Raji (cell line): ENCODE results near the gene TCF7L2.

ENCODE experiments used
- POLR2A ChIP-seq: IDR thresholded peaks from 2 replicates; pipeline ENCODE4 v1.6.1; 2011; ENCODE audit warnings: low read depth, low read length, control low read depth; ENCODE audit not compliant: insufficient read depth

Gene TCF7L2

GRCh38 chr10:113126229-113127201 lies 176.5 kb downstream of the TCF7L2 start:
- TF ChIP-seq POLR2A, result no peak

DNA sequence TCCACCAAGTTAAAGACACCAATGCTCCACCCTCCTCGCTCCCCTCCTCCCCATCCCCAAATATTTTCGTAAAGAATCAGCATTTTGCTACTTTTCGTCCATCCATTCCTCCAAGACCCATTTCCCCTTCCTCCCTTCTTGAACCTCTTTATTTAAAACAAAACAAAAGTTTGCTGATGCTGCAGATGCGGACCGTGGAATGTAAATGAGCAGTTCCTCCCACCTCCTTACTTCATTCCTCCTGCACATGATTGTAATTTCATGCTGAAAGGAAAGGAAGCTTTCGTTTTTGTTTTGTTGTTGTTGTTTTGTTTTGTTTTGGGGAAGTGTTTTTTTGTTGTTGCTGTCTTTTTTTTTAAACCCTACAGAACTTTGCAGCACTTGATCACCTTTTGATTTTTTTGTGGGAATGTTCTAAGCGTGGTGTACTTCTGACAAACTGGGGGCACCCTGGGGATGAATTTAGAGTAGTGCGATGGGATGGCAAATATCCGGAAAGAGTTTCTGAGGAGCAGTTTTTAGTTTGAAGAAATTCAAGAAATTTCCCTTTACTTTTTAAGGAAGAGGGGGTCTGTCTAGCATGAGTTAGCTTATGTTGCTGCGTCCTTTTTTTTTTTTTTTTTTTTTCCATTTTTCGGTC lies 177.3 kb downstream of the TCF7L2 start:
- TF ChIP-seq POLR2A, result no peak

- TF ChIP-seq POLR2A, result no peak
These were observed 177.8 kb downstream of the TCF7L2 start for GRCh38 chr10:113127901-113128283.

- TF ChIP-seq POLR2A, result no peak
These were observed 178.5 kb downstream of the TCF7L2 start for GRCh38 chr10:113128450-113129070.

DNA sequence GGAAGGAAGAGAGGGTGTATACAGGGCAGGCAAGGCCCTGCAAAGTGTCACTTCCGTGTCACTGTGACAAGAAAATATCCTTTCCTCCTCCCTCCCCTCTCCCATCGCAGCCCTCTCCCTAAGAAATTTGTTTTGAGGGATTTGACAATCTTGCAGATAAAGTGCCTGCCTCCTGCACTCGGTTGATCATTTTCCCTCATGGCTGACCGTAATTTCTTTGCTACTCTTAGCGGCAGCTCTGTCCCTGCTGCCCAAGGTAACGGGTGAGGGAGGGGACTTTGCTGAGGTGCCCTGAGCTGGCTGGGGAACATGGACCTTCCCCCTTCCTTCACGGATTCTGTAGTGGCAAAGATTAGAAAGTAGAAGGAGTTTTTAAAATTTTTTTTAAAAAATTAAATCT lies 179.1 kb downstream of the TCF7L2 start:
- TF ChIP-seq POLR2A, result no peak

DNA sequence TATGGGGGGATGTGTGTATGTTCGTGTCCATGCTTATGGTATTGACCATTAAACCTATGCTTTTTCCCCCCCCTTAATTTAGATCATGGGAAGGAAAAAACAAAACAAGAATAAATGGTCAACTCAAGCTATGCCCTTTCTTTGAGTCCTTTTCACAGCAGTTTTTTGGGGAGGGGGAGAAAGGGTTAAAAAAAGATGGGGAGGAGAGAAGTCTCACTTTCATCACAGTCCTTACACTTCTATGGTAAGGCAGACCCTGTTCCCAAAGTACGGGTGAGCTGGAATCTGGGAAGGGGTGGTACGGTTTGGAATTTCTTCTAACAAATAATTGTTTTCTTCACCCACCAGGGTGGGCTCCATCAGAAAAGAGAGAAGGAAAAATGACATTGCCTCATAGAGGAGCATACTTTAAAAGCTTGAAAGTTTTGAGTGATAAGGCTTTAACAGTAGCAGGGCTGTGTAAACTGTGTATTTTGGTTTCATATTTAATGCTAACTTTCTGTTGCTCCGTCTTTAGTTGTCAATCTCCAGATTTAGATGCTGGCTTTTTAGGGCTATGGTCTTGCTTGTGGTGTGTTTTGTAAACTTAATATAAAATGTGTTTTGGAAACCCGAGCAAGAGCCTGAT lies 180.1 kb downstream of the TCF7L2 start:
- TF ChIP-seq POLR2A, result no peak

GRCh38 chr10:113131613-113132261 lies 181.7 kb downstream of the TCF7L2 start:
- TF ChIP-seq POLR2A, result no peak

DNA sequence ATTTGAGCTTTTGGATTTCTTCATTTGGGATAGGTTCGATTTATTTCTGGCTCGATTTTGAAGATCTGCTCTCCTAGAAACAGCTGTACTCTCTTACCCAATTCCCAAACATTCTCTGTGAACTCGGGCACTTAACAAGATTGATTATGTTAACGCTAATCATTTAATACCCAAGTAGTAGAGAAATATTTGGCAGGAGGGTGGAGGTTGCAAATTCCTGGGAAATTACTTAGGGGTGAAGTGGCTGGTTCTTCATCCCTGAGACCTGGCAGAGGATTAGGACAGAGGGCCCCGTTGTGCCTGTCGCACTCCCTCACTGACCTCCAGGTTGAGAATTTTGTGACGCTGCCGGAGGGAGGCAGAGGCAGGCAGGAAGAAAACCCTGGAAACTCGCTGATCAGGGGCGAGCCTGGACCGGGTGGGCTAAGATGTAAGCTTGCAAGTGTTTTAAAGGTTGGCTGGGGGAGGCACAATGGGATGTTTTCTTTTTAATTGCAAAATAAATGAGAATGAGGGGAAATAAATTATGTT lies 182.6 kb downstream of the TCF7L2 start:
- TF ChIP-seq POLR2A, result no peak

DNA sequence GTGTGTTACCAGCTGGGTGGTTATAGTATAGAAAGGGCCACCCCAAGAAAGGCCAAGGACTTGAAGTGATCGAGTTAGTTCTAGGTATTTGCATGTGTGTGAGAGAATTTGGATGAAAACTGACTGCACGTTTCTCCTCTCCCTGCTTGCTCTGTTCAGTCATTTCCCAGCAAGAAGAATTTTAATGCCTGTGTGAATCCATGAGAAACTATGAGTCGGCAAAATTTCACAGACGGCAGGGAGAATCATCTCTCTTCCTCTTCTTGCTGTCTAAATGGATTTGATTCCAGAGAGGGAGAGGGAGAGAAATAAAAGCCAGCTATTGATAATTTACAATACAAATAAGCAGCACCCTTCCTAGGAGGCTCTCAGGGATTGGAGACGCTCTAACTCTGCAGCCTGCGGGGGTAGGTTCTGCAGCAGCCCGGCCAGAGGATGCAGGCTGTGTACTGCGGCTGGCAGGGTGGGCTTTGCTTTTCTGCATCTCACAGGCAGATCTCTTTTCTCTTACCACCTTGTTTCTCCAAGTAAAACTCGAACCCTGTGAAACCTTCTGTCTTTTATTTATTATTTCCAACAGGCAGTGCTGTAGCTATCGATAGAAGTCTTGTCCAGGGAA lies 183.6 kb downstream of the TCF7L2 start:
- no peak for TF ChIP-seq POLR2A

DNA sequence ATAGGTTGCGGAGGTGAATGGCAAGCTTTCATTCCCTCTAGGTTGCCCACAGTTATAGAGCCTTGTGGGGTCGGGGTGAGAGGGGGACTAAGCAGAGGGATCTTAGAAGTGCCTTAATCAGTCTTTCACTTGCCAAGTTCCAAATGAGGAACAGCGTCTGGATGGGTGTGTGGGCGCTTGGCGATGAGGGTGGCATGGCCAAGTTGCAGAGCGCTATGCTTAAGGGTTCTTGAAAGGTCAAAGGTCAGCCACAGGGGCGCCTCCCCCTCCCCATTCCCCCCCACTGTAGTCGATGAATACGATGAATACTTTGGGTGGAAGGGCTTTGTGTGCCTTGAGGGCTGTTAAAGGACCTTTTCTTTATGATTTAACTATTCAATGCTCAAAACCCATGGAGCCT lies 185.0 kb downstream of the TCF7L2 start:
- no peak for TF ChIP-seq POLR2A

DNA sequence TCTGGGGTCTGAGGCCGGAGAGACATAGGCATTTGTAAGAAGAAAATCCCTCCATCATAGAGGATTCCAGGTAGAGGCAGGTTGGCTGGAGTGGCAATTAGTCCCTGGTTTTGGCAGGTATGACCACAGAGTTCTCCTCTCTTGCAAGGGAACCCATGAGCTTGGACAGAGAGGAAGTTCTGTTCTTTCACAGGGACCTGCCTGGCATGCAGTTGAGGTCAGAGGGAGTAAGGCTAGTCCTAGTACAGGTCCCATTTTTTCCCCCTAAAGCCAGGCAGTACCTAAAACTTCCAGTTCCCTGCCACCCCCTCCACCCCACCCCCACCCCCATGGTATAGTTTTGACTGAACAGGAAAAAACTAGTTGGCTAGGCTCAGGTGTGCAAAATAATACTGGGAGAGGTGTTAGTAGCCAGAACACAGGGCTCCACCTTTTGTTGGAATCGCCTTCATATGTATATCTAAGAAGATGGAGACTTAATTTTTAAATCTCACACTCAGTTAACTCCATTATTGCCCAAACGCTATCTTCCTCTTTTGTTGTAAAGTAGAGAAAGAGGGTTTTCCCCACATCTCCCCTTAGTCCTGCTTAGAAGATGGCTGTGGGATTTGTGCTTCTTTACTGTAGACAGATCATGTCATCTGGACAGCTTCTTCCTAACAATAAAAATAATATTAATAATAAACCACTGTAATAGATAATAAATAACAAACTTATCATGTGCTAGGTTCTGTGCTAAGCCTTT lies 188.1 kb downstream of the TCF7L2 start:
- no peak for TF ChIP-seq POLR2A

DNA sequence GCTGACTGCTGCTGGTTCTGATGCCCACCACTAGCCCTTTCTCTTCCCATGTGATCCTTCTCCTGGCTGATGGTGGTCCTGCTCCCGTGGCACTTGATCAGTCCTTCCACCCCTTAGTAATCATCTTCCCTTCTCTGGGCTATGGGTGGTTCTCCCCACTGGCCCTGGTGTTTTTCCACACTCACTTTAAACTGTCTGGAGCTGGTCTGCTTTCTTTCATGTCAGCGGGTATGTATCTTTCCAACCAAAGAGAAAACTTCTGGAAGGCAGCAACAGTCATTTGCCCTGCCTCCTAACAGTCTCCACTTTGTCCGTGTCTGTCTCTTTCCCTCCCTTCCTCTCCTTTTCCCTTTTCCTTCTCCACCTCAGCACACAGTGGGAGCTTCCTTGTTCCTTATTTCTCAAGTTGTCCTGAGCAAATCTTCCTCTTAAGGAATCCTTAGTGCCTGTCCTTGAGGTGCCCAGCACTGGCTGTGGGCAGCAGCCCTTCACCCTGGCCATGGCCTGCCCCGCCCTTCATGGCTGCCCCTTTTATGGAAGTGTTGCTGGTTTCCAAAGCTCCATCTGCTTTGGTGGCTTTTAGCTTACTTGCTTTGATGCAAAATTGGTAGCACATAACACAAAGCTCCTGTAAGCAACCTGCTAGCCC lies 189.0 kb downstream of the TCF7L2 start:
- TF ChIP-seq POLR2A, result no peak

DNA sequence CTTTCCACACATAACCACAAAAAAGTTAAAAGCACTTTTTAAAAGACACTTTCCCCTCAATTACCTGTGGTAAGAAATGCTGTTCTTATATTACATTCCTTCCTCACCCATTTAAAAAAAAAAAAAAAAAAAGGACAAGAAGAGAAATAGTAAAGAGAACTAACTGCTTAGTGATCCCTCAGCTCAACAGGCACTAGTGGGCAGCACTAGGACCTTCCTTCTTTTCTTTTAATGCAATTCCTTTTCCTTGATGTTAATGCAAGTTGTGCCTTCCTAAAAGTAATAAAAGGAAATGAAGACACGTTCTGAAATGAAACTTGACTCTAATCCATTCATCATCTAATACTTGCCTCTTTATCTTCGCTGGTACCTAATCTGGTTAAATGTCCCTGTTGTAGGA lies 189.7 kb downstream of the TCF7L2 start:
- no peak for TF ChIP-seq POLR2A
